HG03135 (cell line): ENCODE data around the gene HS3ST5.
"Not testable (repeated sequence)": the region's sequence is repeated elsewhere in the genome, so short reads cannot be mapped to it uniquely, and the experiment has no call there.

Source experiments
- ATAC-seq: cut with Tn5 transposase; IDR thresholded peaks from one replicate; pipeline ENCODE4 v1.9.1; 2021; ENCODE audit warnings: mild to moderate bottlenecking, moderate library complexity; ENCODE audit not compliant: unreplicated experiment

Gene HS3ST5

DNA sequence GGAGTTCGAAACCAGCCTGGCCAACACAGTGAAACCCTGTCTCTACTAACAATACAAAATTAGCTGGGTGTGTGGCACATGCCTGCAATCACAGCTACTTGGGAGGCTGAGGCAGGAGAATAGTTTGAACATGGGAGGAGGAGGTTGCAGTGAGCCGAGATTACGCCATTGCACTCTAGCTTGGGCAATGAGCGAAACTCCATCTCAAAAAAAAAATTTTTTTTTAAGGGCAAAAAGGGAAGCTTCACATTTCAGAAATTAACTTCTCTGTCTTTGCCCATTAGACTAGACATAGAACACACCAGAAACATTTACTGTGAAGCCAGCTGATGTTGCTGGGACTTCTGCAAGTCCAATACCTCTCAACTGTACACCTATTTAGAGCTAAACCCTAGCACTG lies 281.1 kb downstream of the HS3ST5 start:
- no peak for ATAC-seq

DNA sequence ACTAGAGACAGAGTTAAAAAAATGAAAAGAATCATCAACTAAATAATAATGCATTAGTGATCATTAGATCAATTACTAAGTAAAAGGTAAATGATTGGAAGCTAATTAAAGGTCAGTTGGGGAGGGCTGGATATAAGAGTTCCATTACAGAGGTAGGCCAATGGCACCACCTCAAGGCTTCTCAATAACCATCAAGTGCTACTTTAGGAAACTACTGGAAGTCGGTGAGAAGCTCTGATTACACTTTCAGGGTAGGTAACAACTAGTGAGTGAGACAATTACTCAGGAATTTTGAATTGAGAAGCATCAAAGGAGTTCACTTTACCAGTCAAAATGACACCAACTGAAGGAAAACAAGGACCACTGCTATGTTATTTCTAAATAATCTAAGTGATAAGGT lies 281.7 kb downstream of the HS3ST5 start:
- ATAC-seq, result no peak

DNA sequence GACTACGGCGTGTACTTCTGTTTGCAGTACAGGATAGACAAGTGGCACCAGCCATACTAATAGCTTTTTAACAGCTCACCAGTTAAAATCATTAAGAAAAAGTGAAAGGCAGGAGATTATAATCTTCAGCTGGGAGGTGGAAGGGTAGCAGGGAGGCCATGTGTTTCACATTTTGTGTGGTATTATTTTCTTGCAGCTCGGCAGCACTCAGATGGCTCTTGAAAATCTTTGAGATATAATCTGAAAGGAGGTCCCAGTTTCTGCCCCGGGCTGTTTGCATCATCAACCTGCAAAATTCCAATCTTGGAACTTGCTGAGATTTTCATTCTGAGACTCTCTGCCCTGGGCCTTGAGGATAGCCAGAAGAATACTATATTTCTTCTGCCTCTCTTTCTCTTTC lies 284.4 kb downstream of the HS3ST5 start:
- ATAC-seq, result no peak

DNA sequence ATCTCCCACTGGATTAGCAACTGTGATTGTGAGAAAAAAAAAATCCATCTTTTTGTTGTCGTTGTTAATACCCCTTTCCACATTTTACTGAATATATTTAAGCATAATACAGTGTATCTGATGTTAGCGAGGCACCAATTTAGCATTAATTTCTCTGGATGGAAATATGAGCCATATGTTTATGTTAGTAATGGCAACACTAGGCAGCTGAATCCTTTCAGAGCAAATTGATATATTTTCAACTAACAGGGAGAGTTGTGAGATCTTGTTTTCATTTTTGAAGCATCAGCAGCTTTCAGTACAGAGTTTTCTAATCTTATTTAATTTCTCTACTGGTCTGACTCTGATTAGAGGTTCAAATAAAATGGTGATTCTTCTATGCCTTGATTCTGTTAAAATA lies 287.1 kb downstream of the HS3ST5 start:
- ATAC-seq, result no peak

DNA sequence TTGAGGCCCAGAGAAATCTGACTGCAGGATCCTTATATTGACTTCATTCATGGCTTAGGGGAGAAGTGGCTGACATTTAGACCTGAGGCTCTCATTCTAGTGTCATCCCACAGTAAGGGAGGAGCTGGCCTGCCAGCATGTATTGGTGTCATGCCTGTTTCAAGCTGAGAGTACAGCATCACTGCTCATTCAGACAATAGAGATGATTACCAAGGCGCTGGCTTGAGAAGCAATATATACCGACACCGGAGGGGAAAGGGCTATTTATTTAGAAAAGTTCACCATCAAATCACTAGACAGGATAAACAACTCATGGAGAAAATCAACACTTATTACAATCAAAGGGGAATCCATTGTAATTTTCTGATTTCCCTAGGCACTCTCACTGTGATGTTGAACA lies 287.5 kb downstream of the HS3ST5 start:
- no peak for ATAC-seq

DNA sequence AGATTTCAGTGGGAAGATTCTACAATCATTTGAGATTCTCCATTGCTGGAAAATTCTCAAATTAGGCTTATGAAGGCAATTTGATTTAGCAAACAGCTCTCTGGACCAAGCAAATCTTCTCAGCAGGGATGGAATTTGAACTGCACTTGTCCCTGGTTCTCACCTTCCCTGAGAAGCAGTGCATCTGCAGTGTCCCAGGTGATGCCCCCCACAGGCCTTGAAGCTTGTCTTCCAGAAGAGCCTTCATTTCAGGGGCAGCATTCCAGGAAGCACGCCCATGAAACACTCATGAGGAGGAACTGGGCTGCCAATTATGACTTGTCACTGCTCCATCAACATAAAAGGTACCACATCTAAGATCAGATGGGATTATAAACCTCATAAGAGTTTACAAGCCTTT lies 289.0 kb downstream of the HS3ST5 start:
- no peak for ATAC-seq

DNA sequence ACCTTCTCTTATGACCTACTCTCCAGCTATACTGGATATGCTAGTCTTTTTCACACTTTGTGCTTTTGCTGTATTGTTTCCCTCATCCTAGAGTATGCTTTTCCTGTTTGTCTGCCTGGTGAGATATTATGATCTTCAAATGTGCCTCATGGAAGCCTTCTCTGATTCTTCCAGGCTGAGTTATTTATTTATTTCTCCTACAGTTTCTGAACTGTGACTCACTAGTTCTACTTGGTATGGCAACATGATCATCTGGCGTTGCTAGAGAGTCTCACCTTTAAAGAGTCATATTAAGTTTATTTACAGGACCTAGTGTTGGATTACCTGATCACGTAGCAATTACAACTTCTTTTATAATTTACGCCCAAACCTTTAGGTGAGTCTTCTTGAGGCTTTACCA lies 290.7 kb downstream of the HS3ST5 start:
- no peak for ATAC-seq

DNA sequence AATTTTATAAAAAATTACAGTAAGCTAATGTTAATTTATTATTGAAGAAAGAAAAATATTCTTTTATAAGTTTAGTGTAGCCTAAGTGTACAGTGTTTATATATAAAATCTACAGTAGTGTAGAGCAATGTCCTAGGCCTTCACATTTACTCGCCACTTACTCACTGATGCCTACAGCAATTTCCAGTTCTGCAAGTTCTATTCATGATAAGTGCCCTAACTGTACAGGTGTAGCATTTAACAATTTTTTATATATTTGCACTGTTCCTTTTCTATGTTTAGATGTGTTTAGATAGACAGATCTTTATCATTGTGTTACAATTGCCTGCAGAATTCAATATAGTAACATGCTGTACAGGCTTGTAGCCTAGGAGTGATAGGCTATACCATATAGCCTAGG lies 291.8 kb downstream of the HS3ST5 start:
- no peak for ATAC-seq

DNA sequence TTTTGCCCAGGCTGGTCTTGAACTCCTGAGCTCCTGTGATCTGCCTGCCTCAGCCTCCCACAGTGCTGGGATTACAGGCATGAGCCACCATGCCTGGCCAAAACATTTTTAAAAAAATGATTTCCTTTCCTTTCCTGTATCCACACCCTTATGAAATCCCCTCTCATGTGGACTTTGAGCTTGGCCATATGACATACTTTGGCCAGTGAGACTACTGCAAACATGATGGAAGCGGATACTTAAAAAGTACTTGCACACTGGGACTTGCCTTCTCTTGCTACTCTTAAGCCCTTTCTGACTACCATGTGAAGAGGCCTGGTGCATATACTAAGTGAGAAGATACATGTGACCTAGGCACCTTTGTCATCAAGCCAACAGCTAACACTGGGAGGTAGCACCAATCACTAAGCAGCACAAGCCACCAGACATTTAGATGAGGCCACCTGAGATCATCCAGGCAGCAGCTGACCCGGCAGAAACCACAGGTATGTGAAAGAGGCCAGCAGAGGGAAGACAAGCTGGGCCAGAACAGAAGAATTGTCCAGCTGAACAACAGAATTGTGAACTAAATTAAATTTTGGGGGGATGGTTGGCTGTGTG lies 293.4 kb downstream of the HS3ST5 start:
- no peak for ATAC-seq

DNA sequence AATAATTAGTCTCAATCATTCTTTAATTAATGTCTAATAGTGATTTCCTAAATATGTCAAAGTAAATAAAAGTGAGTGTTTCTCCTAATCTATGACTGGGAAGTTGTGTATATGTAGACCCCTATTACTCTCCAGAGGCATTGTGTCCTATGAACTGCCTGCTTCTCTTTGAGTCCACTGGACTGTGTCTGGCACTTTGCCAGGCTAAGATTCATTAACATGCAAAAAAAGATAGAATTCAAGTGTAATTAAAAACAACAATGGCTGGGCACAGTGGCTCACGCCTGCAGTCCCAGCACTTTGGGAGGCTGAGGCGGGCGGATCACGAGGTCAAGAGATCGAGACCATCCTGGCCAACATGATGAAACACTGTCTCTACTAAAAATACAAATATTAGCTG lies 298.3 kb downstream of the HS3ST5 start:
- not testable (repeated sequence) for ATAC-seq

DNA sequence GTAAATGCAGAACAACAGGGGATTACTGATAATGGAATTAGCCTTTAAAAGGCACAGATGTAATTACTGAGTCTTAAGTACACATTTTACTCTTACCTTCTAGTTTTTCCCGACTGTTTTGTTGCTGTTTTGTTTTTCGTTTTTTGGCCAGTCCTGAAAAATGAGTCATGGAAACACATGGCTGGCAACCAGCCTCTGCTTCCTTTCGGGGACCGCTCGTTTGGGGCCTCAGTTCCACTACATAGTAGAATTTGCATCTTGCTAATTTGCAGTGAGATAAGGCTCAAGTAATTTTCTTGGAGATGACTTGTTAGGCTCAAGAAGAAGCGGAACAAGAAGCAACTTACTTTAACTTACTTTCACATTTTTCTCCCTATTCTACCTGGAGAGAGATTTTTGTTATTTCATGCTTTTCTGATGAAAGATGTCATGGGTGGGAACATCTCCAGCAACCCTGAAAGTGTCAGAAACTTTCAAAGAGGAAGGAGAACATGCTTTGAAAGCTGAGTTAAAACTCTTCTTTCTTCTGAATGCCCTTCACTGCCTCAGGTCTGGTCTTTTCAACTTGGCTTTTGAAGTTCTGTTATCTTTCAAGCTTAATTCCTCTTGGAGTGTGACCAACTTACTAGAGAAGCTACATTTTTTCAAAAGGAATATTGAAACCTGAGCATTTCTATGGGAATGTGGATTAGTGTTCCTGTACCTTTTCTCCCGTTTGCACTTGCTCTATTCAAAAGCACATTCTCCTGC lies 300.4 kb downstream of the HS3ST5 start:
- ATAC-seq, result no peak

DNA sequence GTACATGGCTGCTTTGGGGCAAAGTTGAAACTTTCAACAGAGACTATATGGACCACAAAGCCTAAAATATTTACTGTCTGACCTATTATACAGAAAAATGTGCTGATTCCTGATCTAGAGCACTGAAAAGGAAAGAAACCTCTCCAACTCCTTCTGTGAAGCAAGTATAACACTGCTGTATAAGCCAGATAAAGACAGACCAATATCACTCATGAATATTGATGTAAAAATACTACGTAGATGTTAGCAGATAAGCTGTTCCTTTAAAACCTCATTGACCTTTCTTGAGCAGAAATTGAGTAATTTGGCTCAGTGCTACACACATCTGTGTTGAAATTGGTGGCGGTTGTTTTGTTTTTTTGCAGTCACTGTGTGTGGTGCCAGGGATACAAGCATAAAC lies 302.0 kb downstream of the HS3ST5 start:
- ATAC-seq, result no peak

DNA sequence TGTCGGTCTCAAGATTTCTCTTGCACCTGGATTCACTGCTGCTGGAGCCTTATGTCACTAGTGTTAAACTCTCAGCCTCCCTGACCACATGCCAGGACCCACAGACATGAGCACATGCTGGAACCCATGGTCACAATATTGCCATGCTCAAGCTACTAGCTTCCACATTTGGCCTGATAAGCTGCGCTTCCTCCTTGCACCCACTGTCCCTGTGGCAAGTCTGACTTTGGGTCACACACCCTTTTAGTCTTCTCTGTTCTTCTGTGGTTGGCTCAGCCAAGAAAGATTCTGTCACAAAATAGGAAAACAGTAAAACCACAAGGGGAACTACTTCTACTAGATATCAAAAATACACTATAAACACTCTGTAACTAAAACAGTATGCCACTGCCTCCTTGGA lies 303.0 kb downstream of the HS3ST5 start:
- no peak for ATAC-seq

DNA sequence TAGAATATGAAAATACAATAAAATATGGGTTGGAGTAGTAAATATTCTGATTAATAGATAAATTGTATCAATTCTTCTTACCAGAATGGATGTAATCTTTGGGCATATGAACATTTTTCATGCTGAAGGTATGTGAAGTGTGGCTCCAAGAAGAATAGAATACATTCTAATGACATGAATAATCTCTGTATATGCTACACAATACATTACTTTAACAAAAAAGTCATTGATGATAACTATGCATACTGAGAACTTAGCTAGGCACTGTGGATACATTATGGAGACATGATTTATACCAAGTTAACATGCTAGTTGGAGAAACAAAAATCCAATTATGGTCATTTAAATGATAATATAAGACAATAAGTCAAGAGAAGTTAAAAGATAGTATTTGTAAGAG lies 309.2 kb downstream of the HS3ST5 start:
- no peak for ATAC-seq

DNA sequence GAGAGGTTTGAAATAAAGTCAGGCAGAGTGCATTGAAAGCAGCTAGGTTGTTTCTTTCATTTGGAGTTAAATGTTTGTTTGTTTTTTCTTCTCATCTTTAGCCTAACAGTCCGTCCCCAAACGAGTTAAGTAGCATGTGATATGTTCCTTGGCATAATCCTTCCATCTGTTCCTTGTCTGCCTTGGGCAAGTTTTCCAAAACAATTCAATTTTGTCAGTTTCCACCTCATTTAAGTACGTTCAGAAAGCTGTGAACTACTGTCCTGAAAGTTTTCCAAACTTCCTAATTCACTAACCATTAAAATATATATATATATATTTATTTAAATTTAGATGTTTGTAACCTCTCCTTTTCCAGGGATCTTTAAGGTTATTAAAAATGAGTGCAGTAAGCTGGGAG lies 310.1 kb downstream of the HS3ST5 start:
- no peak for ATAC-seq

DNA sequence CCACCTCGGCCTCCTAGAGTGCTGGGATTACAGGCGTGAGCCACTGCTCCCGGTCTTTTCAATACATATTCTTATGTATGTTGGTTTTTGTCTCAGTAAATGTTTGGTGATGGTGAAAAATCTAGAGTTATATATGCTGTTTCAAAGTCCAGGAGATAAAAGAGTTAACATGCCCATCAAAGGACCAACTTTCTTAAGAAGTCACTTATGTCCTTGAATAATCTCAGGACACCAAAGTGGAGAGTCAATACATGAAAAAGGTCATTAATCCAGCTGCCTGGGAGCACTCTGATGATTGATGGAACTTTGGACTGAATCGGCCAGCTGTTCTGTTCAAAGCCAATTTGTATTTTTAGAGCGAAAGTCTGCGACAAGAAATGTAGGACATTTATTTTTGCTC lies 312.1 kb downstream of the HS3ST5 start:
- ATAC-seq, result no peak

DNA sequence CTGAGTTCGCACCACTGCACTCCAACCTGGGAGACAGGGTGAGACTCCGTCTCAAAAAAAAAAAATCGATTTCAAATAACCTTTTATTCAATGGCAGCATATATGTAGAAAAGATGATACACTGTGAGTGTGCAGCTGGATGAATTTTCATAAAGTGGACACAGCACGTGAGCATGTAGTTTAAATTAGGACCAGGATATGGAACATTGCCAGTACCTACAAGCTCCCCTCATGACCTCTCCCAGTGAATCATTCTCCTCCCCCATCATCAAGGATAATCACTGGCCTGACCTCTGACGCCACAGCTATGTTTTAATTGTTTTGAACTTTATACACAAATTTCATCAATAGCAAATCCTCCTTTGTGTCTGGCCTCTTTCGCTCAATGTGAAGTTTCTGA lies 318.1 kb downstream of the HS3ST5 start:
- no peak for ATAC-seq

DNA sequence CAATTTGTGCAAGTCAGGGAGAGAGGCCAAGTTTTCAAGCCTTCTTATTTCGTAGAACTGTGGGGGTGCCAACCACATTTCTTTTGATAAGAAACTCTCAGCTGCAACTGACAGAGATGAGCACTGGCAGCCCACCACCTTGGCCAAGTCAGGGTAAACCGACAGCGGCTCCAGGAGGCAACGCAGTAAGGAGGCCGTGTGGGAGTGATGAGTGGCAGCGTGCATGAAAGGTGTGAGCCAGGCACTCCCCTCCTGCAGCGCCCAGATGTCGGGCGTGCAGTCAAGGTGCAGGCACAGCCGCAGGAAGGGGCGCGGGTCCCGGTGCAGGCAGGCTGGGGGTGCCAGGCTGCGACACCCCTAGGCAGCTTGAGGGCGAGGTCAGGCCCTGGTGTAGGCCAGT lies 322.6 kb downstream of the HS3ST5 start:
- no peak for ATAC-seq

DNA sequence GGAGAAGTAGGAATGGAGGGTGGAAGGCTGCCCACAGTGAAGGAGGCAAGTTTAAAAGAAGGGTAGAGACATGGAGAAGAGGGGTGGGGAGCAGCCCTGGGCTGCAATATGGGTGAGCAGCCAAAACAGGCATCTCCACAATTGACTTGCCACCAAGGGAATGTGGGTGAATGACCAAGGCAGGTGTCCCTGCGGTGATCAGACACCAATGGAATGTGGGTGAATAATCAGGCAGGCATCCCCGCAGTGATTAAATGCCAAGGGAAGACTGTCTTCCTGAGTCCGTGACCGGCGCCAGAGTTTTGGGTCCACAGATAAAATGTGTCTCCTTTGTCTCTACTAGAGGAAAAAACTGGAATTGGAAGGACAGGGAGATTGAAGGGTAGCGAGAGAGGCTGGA lies 325.7 kb downstream of the HS3ST5 start:
- not testable (repeated sequence) for ATAC-seq

DNA sequence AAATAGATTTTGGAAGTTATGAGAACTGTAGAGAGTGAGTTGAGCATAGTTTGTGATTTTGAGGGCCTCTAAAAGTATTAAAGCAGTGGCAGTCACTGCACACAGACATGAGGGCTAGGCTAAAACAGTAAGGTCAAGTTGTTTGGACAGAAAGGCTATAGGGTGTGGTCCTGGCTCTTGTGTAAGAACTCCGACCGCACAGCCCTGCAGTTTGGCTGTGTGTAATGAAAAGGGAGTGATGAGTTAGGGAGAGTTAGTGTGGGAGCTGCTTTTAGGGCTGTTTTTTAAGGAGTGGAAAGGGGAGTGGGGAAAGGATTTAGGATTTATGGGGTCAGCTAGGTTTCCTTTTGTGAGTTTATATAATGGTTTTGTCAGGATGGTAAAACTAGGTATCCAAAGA lies 328.7 kb downstream of the HS3ST5 start:
- not testable (repeated sequence) for ATAC-seq

DNA sequence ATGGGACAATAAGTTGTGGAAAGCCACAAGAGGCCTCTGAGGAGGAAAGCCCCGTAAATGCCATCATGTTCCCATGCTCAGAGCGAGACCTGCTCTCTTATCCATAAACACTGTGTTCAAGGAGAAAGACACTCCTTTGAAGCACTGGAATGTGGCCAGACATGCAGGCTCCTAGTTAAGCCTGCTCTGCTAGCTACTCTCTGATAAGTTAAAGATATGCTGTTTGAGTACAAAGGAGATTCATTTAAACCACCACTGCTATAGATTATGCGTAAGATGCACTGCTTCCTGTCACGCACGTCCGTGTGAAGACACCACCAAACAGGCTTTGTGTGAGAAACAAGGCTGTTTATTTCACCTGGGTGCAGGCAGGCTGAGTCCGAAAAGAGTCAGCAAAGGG lies 331.3 kb downstream of the HS3ST5 start:
- ATAC-seq, result not testable (repeated sequence)

DNA sequence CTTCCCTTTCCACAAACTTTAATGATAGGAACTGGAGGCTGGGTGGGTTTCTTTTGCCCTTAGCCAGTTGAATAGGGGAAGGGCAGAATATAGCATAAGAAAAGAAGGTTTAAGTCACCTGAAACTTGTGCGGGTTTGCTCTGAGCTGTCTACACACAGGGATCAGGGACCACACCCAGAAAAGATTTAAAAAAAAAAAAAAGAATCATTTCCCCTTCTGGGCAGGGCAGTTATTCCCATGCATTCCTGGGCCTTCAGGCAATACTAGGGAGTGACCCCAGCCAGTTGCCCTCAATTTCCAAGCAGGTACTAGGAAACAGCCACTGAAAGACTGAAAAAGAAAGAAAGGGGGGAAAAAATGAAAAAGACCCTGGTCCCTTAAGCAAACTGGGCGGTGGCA lies 332.3 kb downstream of the HS3ST5 start:
- no peak for ATAC-seq

DNA sequence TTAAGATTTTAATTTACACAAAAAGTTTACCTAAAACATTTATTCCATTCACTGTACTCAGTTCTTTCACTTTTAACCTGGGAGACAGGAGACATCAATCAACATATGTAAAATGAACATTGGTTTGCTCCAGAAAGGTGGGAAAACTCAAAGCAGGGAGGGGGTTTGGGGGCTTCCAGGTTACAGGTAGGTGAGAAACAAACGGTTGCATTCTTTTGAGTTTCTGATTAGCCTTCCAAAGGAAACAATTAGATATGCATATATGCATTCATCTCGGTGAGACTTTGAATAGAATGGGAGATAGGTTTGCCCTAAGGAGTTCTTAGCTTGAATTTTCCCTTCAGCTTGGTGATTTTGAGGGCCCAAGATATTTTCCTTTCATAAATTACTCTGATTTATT lies 333.6 kb downstream of the HS3ST5 start:
- no peak for ATAC-seq
